GM18499 (cell line): ENCODE measurements around the gene CHMP5.

Source experiments
- ATAC-seq: cut with Tn5 transposase; IDR thresholded peaks from one replicate; pipeline ENCODE4 v1.9.1; 2021; ENCODE audit warnings: moderate number of reproducible peaks; ENCODE audit not compliant: insufficient read depth, unreplicated experiment

Gene CHMP5

DNA sequence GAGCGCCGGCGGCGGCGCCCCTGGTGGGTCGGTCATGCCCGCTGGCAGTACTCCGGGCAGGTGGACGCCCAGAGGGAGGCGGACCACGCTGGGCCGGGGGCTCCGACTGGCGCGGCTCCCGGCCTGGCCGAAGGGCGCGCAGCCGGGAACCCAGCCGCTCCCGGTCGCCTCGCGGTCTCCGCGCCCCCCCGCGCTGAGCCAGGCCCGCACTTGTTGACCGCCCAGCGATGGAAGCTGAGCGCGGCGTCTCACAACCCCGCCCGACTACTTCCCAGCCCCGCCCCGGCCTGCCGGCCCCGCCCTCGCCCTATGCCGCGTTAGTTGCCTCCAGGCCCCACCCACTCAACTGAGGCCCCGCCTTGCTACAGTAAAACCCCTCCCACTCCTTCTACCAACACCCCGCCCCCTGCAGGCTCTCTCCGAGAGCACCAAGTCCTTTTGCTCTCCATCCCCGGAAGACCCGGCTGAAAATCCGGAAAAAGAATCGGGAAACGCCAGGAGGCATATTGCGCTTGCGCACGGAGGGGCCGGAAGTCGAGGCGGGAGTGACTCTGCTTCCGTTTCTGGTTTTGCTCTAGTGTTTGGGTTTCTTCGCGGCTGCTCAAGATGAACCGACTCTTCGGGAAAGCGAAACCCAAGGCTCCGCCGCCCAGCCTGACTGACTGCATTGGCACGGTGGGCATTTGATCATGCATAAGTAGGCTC lies at the start of gene CHMP5, which contains the start of gene BAG1:
CHMP5 (plus strand) TSS at position 577 of the 705 bp plus-strand sequence; CDS start at position 607, 30 bp downstream.
BAG1 (minus strand) TSS at position 236 of the 705 bp plus-strand sequence.
- peak; percentile 67 for ATAC-seq

DNA sequence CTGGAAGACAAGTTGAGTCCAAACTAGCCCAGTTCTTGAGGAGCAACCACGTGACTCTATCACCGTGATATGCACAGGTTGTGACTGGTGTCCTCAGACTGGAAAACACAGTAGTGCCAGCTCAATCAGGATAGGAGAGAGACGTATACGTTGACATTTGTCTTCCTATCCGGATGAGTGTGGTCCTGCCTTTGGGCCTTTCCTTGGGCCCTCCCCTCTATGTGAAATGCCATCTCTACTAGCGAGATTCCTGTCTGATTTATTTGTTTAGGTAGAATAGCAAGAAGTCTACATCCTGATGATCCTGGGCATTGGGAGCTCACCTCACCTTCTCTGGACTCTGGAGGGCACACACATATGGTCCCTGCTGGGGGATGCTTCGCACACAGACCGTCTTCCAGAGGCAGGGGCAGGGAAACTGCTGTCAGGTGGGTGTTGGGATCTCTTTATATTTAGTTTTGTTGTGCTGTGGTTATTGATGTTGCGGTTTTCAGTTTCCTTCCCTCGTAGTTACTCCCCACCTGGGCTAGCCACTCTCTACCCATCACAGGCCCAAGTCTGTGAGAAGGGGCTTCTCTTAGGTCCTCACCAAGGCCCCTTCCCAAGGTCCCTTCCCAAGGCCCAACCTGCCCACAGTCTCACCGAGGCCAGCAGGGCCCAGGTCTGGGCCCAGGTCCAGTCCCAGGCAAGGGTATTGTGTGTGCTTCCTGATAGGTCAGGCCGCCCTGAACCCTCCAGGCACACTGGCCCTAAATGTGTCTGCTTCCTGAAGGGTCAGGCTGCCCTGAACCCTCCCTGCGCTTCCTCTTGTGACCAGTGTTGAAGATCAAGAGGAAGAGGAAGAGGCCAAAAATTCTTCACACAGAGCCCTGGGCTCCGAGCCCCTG lies 43.9 kb upstream of the CHMP5 start:
- no peak for ATAC-seq

DNA sequence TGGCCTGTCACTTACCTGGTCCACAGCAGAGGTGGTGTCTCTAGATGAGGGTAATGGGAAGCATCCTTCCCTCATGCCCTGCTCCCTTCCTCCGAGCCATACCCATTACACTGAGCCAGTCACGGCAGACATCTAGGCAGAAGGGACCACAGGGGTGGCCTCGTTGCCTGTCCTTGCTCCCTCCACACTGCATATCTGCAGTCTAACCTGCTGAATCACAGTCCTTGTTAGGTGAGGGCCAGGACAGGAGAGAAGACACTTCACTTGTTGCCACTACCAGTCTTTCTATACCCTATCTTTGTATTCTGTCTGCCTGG lies 43.3 kb upstream of the CHMP5 start:
- no peak for ATAC-seq

DNA sequence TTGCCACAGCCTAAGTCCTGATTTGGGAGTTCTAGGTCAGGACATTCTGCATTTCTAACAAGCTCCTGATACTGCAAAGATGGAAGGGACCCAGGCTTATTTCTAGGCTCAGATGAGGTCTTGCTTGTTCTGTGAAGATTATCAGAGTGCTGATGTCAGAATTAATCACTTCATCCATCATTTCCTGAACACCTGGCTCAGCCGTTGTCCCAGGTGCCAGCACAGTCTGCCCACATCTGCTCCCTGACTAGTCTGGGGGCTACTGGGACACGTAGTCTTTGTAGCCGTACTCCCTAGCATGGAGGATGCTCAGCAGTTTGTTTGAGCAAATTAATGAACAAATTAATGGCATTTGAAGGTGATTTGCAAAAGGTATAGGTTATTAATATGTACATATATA lies 42.8 kb upstream of the CHMP5 start:
- ATAC-seq = no peak

DNA sequence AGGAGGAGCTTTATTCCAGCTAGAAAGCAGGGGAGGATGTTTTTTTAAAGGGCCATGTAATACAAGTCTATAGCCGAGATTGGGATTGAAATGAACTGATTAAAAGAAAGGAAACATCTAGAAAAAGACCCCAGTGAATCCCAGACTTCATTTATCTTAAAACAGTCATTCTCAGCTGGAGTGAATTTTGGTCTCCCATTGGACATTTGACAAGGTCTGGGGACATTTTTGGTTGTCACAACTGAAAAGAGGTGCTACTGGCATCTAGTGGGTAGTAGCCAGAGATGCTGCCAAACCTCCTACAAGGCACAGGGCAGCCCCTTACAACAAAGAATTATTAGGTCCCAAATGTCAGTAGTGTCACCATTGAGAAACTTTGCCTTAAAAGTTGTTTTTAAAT lies 41.2 kb upstream of the CHMP5 start:
- ATAC-seq = no peak

DNA sequence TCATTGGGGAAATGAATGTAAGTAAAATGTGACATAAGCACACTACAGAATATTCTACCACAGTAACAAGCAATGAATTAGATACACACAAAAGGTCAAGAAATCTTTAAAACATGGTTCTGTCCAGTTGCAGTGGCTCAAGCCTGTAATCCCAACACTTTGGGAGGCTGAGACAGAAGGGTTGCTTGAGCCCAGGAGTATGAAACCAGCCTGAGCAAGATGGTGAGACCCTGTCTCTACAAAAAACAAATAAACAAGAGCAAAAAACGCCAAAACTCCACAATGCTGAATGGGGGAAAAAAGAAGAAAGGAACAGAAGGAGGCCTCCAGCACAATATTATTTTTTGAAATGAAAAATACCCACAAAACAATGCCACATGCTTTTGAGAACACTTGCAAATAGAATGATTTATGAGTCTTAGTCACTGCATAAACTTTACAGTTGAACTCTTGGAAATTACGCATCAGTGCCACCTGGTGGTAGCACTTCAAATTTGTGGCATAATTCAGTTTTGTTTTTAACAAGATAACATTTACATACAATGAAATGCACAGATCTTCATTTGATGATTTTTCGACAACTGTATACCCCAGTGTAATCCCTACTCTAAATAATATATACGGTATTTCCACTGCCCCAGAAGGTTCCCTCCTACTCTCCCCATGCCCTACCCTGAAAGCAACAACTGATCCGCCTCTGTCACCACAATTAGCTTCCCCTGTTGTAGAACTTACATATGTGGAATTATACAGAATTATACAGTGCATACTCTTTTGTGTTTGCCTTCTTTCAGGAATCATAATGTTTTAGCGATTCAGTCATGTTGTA lies 39.3 kb upstream of the CHMP5 start:
- no peak for ATAC-seq

DNA sequence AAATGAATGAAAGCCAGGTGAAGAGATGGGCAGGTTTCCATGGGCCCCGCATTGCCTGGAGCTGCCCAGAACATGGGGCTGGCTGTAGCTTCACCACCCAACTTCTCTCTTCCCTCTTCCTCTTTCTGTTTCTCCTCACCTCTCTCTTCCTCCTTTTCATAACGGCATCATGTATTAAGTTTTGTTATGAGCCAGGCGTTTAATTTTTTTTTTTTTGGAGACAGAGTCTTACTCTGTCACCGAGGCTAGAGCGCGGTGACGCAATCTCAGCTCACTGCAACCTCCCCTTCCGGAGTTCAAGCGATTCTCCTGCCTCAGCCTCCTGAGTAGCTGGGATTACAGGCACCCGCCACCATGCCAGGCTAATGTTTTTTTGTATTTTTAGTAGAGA lies 37.8 kb upstream of the CHMP5 start:
- peak; percentile 58 for ATAC-seq

DNA sequence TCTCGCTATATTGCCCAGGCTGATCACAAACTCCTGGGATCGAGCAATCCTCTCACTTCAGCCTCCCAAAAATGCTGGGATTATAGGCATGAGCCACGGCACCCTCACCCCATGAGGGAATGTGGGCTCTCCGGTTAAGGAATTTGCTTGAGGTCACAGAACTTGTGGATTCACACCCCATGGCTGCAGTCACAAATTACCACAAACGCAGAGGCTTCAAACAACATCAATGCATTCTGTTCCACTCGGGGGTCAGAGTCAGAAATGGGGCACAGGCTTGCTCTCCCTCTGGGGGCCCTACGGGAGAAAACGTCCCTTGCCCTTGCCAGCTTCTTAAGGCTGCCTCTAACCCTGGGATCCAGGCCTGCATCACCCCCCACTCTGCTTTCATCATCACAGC lies 37.1 kb upstream of the CHMP5 start:
- ATAC-seq = no peak

DNA sequence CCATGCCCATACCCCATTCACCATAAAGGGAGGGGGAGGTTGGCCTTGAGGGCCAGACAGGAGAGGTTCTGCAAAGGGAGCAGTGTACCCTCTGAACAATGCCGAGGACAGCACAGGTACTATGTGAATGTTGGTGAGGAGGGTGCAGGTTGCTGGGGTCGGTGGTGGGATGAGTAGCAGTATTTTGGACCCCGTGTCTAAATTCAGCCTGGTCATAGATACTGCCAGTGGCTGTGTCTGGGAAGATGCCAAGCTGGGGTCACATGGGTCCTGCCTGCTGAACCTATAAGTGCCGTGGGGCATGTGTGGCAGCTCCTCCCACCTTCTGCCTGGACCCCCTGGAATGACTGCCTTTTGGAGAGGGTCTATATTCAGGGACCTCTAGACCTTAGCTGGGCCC lies 36.2 kb upstream of the CHMP5 start:
- no peak for ATAC-seq

DNA sequence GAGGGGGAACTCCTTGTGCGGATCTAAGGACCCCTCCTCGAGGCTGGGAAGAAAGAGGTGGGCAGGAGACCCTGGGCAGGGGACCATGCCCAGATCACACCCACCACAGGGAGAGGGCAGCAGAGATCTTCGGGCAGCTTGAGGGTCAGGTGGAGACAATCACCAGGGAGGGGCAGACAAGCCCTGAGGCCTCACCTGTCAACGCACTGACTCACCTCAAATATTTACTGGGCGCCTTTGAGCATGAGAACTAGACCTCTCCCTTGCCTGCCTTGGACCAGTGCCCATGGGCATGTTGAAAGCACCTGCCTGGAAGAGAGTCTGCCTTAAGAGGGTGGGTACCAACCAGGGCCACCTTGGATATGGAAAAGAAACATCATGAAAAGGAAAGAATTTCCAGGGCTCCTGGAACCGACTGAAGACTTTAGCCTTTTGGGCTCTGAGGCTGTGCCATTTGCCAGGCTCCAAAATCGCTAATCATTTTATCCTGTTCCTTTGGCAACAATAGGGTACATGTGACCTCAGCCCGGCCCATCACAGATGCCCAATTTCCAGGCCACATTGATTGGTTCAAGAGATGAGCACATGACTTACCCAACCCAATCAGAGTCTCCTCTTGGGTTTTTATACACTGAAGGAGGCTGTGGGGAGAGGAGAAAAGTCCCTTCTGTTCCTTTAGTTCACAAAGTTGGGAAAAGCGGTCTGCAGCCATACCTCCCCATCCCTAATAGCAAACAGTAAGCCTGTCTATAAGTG lies 35.3 kb upstream of the CHMP5 start:
- no peak for ATAC-seq

DNA sequence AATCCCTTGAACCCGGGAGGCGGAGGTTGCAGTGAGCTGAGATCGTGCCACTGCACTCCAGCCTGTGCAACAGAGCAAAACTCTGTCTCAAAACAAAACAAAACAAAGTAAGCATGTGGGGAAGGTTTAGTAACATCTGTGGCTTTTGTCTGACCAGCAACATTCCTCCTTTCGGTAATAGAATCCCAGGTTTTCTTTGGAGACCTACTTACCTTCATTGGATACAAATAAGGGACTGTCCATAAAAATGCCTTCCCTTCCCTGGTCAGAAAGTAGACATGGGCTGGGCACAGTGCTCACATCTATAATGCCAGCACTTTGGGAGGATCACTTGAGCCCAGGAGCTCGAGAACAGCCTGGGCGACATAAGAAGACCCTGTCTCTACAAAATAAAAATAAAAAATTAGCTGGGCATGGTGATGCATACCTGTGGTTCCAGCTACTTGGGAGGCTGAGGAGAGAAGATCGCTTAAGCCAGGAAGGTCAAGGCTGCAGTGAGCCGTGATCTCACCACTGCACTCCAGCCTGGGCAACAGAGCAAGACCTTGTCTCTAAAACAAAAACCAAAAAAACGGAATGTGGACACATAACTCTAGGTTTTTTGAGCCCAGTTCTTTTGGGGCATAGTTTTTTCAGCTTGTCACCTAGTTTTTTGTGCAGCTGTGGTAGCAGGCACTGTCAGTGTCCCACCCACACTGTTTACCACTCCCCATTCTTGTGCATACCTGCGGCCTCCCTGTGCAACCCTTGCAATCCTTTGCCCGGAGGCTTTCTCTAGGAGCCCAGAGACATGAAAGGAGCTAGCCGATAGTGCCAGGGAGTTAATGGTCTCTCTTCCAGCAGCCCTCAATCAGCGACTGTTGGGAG lies 33.9 kb upstream of the CHMP5 start:
- ATAC-seq = no peak

DNA sequence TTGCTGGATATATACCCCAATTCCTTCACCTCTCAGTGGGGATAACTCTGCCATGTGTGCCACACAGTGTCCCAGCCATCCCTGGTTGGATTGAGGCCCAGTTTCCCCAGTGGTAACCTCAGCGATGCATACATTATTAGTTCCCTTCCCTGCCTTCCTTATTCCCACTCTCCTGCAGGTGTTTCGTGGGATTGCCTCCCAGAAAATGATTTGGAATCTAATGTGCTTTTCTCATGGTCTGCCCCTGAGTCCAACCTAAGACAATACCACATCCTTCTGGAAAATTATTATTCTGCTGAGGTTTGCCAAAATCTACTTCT lies 33.3 kb upstream of the CHMP5 start:
- ATAC-seq = no peak

DNA sequence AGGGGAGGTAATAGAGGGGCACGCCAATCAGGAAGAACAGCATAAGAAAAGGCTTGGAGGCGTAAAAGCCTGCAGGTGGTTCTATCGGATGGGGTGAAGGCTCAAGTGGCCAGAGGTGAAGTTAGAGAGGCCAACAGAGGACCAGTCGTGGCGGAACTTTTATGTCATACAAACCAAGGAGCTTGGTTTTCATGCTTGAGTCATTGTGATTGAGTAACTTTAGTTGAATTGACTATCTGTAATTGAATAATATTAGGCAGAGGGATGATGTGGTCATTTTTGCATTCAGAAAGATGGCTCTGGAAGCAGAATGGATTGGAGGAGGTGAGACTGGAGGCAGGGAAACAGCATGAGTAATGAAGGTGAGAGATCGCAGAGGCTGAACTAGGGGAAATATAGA lies 32.0 kb upstream of the CHMP5 start:
- no peak for ATAC-seq

DNA sequence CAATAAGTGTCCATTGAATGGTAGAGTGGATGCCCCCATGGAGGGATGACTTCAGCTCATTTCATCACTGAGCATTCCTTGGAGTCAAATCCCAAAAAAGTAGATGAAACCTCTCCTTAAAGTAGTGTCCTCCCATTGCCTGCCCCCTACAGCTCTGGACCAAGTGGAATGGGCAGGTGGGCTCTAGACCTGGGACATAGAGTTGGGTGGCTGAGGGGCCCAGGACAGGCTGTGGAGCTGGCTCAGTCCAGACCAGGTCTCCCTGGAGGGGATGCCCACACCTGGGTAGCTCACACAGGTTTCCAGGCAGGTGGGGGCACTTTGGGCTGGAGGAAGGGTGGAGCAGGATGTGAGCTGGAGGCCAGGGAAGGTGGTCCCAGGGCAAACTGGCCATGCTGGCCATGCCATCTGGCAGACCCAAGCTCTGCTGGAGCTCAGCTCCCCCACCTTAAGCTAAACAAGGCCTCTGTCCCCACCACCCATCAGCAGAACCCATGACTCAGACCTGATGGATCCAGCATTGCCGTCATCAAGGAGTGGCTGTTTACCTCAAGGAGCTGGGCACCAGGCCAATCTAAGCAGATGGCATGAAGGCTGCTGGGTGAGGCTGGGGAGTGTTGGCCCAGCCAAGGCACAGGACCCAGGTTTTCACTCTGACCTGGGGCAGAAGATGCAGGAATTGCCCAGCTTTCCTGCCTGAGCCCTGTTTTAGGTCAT lies 31.1 kb upstream of the CHMP5 start:
- no peak for ATAC-seq

DNA sequence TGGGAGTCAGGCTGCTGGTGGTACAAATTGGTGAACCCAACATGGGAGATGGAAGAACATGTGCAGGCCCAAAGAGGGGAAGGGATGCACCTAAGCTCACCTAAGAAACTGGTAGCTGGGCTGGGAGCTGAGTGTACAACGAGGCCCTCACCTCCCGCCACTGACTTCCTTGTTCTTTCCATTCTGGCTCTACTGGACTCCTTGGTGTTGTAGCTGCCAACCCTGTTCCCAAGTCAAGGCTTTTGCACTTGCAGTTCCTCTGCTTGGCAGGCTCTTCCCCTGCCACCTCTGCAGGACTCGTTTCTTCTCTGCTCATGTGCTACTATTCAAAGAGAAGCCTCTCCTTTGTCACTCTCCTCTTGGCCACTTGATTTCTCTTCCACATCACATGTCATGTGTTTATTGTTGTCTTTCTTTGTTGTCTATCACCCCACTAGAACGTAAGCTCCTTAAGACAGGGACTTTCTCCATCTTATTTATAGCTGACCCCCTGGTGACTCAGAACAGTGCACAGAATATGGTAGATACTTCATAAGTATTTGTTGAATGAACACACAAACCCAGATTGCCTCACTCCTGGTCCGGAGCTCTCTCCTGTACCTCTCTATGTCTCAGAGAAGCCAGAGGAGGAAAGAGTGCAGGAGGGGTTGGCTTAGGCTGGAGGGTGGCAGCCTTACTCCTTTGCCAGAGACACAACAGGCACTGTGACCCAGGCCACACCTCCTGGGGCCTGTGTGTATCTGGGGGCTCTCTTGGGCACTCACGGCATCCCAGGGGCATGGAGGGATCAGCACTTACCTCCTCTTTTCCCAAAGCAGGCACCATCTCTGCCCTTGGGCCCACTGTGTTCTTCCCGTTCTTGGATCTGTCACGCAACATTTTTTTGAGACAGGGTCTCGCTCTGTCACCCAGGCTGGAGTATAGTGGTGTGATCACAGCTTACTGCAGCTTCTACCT lies 30.1 kb upstream of the CHMP5 start:
- no peak for ATAC-seq

DNA sequence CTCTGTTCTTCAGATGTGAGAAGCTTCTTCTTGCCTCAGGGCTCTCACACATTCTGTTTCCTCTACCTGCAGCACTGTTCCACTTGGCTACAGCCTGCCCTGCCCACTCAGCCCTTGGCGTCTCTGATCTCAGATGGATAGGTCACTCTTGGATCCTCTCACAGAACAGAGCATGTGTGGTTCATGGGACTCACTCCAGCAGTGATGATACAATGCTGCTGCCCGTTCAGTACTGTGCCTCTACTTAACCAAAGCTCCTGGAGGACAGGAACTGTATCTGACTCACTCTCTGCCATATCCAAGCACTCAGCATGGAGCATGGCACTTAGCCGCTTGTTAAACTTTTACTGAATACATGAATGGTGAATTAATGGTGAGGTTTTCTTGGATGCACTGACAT lies 28.3 kb upstream of the CHMP5 start:
- no peak for ATAC-seq

DNA sequence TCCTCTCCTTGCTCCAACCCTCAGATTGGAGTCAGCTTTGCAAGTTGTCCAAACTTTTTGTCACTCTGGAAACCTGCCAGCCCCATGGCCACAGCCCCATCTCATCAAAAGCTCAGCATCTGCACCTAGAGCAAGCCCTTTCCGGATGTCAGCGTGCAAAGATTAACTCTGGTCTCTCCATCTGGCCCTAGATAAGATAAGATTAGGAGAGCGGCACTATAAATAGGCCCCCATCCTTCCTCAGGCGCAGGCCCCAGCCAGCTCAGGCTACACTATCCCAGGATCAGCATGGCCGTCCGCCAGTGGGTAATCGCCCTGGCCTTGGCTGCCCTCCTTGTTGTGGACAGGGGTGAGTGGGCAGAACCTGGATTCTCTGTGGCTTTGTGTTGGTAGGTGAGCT lies 24.9 kb upstream of the CHMP5 start, which contains the start of gene SPINK4:
SPINK4 (plus strand) TSS at position 247 of the 400 bp plus-strand sequence; CDS start at position 289, 42 bp downstream.
- no peak for ATAC-seq

DNA sequence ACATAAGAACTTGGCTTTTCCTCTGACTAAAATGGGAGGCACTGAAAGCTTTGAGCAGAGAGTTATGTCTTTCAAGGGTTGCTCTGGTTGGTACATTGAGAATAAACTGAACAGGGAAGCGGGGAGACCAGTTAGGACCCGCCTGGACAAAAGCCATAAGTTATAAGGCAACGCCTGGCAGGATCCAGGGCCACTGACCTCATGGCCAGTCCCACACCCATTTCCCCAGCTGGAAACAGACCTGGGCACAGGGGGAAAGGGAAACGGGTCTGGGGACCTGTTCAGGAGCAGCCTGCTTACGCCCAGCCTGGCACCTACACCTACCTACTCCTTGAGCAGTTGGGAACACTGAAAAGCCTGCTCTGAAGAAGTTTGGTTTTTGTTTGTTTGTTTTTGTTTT lies 23.6 kb upstream of the CHMP5 start:
- no peak for ATAC-seq
